HL-60 (cell line): ENCODE measurements around the gene SNX20.

Source experiments
- DNase-seq, 2 experiments: peaks; one replicate each; pipeline ENCODE4 v3.0.0-alpha.2; 2010 to 2020; ENCODE audit warnings: low read depth in 1 of 2, low spot score in 1 of 2
- H3K27ac ChIP-seq: fragments of 250-450 bp; sonication (Bioruptor Pico); replicated peaks from 2 replicates; pipeline ENCODE4 v1.5.1; 2020; ENCODE audit warnings: mild to moderate bottlenecking, moderate library complexity
- H3K27me3 ChIP-seq: fragments of 250-450 bp; sonication (Bioruptor Pico); 2 replicates; pipeline ENCODE4 v1.5.1; 2021; ENCODE audit warnings: mild to moderate bottlenecking, moderate library complexity; ENCODE audit not compliant: insufficient read depth, poor library complexity, severe bottlenecking
- H3K4me3 ChIP-seq: replicated peaks from 2 replicates; pipeline ENCODE4 v1.5.1; 2011; ENCODE audit warnings: mild to moderate bottlenecking, control low read depth, low read length; ENCODE audit not compliant: insufficient read depth
- GABPA ChIP-seq: IDR thresholded peaks from 2 replicates; pipeline ENCODE4 v1.6.1; 2012; ENCODE audit warnings: low read depth
- POLR2AphosphoS5 ChIP-seq: IDR thresholded peaks from 2 replicates; pipeline ENCODE4 v1.6.1; 2012; ENCODE audit warnings: low read depth
- SPI1 ChIP-seq: IDR thresholded peaks from 2 replicates; pipeline ENCODE4 v1.6.1; 2012; ENCODE audit warnings: low read depth, mild to moderate bottlenecking, borderline replicate concordance
- TF ChIP-seq, protein P1 (sequence below): IDR thresholded peaks from one replicate; pipeline ENCODE4 v1.5.1; 2011; ENCODE audit warnings: low read length, control low read depth, inconsistent platforms; ENCODE audit not compliant: insufficient read depth
- TF ChIP-seq, protein P2 (sequence below): IDR thresholded peaks from 2 replicates; pipeline ENCODE4 v1.6.1; 2012; ENCODE audit warnings: low read depth; ENCODE audit not compliant: insufficient replicate concordance

SNX20 gene

DNA sequence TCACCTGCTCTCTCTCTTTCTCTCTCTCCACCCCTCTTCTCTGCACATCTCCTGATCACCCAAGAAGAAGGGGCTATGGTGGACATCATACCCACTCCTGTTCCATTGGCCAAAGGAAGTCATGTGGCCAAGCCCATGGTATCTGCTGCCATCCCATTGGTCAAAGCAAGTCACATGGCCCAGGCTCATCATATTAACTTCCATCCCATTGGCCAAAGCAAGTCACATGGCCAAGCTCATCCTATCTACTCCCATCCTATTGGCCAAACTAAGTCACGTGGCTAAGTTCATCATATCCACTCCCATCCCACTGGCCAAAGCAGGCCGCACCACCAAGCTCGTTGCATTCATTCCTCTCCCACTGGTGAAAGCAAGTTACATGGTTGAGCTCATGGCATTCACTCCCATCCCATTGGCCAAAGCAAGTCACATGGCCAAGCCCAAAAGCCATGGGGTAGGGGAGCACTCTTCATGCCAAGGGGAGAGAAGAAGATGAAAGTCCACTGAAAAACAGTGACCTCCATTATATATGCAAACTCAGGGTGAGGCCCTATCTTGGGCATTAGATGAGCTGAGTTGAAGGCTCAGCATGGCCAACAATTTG, 29.2 kb downstream of the SNX20 start:
- no peak overlapping the region for H3K4me3 ChIP-seq
- TF ChIP-seq, protein P1, sequence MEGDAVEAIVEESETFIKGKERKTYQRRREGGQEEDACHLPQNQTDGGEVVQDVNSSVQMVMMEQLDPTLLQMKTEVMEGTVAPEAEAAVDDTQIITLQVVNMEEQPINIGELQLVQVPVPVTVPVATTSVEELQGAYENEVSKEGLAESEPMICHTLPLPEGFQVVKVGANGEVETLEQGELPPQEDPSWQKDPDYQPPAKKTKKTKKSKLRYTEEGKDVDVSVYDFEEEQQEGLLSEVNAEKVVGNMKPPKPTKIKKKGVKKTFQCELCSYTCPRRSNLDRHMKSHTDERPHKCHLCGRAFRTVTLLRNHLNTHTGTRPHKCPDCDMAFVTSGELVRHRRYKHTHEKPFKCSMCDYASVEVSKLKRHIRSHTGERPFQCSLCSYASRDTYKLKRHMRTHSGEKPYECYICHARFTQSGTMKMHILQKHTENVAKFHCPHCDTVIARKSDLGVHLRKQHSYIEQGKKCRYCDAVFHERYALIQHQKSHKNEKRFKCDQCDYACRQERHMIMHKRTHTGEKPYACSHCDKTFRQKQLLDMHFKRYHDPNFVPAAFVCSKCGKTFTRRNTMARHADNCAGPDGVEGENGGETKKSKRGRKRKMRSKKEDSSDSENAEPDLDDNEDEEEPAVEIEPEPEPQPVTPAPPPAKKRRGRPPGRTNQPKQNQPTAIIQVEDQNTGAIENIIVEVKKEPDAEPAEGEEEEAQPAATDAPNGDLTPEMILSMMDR, result no peak
- TF ChIP-seq SPI1, result no peak
- TF ChIP-seq, protein P2, sequence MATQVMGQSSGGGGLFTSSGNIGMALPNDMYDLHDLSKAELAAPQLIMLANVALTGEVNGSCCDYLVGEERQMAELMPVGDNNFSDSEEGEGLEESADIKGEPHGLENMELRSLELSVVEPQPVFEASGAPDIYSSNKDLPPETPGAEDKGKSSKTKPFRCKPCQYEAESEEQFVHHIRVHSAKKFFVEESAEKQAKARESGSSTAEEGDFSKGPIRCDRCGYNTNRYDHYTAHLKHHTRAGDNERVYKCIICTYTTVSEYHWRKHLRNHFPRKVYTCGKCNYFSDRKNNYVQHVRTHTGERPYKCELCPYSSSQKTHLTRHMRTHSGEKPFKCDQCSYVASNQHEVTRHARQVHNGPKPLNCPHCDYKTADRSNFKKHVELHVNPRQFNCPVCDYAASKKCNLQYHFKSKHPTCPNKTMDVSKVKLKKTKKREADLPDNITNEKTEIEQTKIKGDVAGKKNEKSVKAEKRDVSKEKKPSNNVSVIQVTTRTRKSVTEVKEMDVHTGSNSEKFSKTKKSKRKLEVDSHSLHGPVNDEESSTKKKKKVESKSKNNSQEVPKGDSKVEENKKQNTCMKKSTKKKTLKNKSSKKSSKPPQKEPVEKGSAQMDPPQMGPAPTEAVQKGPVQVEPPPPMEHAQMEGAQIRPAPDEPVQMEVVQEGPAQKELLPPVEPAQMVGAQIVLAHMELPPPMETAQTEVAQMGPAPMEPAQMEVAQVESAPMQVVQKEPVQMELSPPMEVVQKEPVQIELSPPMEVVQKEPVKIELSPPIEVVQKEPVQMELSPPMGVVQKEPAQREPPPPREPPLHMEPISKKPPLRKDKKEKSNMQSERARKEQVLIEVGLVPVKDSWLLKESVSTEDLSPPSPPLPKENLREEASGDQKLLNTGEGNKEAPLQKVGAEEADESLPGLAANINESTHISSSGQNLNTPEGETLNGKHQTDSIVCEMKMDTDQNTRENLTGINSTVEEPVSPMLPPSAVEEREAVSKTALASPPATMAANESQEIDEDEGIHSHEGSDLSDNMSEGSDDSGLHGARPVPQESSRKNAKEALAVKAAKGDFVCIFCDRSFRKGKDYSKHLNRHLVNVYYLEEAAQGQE, result no peak
- no peak for TF ChIP-seq POLR2AphosphoS5
- no peak for TF ChIP-seq GABPA
- H3K27ac ChIP-seq, result no peak overlapping the region
- no peak for DNase-seq
- no peaks in the 10 kb centered on the region for H3K27me3 ChIP-seq

DNA sequence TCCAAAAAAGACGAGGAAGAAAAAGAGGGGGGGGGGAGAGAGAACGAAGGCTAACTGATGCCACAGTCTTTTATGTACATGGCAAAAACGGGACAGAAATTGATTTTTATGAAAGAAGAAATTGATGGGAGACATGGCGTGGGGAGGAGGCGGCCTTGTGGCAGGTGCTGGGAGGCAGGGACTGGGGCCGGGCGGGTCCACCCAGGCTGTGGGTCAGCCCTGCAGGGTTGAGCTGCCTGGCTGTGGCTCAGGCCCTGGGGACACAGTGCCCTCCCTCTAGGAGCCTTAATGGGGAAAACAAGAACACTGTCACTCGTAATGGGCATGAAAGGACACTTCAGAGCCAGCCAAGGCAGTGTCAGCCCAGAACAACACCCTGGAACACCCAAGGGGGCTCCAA, 34.8 kb downstream of the SNX20 start:
- no peak for DNase-seq
- Histone ChIP-seq H3K27me3 (no peaks in the 10 kb centered on the region), H3K4me3 (no peak overlapping the region), H3K27ac (no peak overlapping the region)
- TF ChIP-seq, protein P1, result no peak
- no peak for TF ChIP-seq SPI1

DNA sequence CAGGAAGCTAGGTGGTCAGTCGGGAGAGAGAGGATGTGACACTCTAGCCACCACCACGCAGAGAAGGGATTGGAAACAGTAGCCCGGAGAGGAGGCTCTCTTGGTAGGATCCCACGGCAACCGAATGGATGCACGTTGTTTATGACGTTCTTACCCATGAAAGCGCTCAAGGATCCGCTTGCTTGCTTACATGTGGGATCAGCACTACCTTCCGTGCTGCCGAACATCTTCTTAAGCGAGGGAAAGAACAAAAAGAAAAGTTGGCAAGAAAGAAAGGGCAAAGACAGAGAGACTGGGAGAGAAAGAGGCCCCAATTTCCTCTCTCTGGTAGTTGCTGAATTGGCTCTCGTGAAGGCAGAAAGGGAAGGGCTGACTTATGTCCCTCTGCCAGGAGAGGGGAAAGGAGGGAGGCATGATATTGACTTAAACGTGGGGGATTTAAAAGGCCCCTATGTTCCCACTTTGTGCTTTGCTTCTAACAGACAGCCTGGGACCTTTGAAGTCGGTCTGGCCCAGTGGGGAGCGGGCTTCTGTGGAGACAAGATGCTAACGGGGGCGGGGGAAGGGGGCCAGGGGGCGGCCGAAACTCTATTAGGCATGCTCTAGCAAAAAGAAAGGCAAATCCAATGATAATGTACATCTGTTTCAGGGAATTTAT, 35.4 kb downstream of the SNX20 start:
- Histone ChIP-seq H3K27me3 (no peaks in the 10 kb centered on the region), H3K27ac (no peak overlapping the region), H3K4me3 (no peak overlapping the region)
- TF ChIP-seq SPI1, result no peak
- TF ChIP-seq, protein P1, result no peak
- TF ChIP-seq, protein P2, result no peak
- no peak for TF ChIP-seq POLR2AphosphoS5
- no peak for TF ChIP-seq GABPA
- DNase-seq, result no peak

DNA sequence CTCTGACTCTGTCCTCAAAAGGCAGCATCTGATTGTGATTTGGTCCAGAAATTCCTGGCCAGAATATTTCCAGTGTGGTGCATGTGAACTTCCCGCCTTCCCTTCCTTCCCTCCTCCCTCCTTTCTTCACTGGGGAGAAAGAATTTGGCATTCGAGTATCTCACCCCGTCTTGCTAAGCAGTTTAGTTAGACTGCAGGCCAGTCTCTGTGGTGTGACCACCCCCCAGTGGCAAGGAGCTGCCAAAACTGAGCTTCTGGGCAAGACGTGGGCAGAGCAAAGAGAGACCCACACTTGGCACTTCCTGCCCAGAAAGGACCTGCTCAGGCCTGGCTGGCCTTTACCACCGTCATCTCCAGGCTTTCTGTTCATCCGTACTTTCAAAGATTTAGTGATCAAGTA, 36.4 kb downstream of the SNX20 start:
- H3K27me3 ChIP-seq, result peaks cover 2% of the 10 kb centered on the region
- H3K4me3 ChIP-seq, result no peak overlapping the region
- DNase-seq, result peak in 1 of 2 experiments; percentile 56
- no peak overlapping the region for H3K27ac ChIP-seq
- TF ChIP-seq, protein P1, result peak; percentile 28
- TF ChIP-seq GABPA (no peak), SPI1 (no peak)
- TF ChIP-seq, protein P2, result no peak
